Neural progenitor cell (in vitro differentiated cells): Measurements from ENCODE around the gene ZNF324.

Experiments used
- CTCF ChIP-seq: fragments of 200-600 bp; sonication (generic); IDR thresholded peaks from 2 replicates; pipeline ENCODE4 v1.5.1; 2017; ENCODE audit warnings: antibody characterized with exemption, mild to moderate bottlenecking
- EZH2 ChIP-seq: fragments of 200-600 bp; sonication (generic); IDR thresholded peaks from 2 replicates; pipeline ENCODE4 v1.6.1; 2017; ENCODE audit warnings: antibody characterized with exemption, mild to moderate bottlenecking, moderate library complexity
- EZH2phosphoT487 ChIP-seq: fragments of 200-600 bp; sonication (generic); IDR thresholded peaks from 2 replicates; pipeline ENCODE4 v1.6.1; 2017; ENCODE audit warnings: antibody characterized with exemption

DNA sequence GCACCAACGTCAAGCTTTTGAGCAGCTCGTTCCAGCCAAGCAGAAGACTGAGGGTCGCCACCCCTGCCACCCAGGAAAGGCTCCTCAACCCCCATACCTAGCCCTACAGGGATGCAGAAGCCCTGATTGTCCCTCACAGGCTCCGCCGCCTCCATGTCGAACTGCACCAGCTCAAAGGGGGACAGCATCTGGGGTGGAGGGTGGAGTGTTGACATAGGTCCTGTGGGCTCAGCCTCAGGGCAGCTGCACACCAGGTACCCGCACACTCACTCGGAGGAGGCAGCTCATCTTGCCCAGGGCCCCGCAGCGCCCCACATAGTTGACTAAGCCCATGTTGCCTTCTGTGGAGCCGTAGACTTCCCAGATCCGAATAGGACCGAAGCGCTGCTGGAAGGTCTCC is 33.4 kb downstream of the ZNF324 start:
- TF ChIP-seq CTCF (no peak), EZH2phosphoT487 (no peak), EZH2 (no peak)
